Superior temporal gyrus (tissue), 1 donor: ENCODE measurements around the gene TXNL4B.
"Not testable (repeated sequence)": the region's sequence is repeated elsewhere in the genome, so short reads cannot be mapped to it uniquely, and the experiment has no call there.

Source experiments
- DNase-seq: peaks from one replicate; pipeline ENCODE4 v3.0.0-alpha.2; 2016; ENCODE audit errors: extremely low spot score

The TXNL4B gene

DNA sequence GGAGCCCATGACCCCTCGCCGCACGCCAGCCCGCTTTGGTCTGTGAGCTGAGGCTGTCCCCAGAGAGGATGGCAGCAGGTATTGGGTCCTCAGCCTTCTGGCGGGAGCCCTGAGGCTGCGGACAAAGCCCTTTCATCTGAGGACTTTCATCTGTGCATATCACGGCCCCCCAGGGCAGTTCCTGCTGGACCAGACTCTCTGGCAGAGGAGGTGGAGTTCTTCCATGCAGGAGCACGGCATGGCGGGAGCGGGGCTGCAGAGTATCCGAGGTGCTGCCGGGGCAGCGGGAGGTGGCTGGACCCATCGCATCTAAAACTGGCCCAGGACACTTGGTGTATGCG lies 19.0 kb upstream of the TXNL4B start:
- DNase-seq, result no peak

DNA sequence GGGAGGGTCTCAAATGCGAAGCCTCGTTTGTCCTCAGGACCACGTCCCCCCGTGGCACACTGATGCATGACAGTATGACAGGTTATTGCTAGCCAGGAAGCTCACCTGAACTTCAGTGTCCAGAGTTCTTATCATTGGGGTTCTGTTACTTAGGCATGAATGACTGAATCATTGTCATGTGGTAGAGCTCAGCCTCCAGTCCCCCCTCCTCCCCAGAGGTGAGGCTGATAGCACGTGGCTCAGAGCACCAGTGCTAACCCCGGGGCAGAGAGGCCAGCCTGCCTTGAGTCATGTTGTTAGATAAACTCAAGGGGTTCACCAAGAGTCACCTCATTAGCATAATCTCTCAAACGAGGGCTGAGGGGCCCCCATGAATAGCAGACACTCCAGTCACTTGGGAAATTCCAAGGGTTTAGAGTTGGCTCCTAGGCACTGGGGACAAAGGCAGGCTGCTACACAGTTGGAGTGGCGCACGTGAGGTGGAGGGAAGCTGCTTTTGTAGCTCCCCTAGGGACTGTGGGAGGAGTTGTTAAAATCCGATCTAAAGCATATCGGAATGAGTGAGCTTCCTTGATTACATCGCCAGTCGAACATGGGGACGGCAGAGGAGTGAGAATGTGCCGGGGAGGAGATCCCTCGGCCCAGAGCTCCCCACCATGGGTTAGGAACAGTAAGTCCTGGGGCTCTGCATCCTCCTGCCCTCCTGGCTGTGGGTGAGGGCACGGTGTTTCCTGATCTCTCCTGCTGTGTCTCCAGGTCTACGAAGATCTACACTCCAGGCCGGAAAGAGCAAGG lies 18.4 kb upstream of the TXNL4B start:
- DNase-seq, result no peak

DNA sequence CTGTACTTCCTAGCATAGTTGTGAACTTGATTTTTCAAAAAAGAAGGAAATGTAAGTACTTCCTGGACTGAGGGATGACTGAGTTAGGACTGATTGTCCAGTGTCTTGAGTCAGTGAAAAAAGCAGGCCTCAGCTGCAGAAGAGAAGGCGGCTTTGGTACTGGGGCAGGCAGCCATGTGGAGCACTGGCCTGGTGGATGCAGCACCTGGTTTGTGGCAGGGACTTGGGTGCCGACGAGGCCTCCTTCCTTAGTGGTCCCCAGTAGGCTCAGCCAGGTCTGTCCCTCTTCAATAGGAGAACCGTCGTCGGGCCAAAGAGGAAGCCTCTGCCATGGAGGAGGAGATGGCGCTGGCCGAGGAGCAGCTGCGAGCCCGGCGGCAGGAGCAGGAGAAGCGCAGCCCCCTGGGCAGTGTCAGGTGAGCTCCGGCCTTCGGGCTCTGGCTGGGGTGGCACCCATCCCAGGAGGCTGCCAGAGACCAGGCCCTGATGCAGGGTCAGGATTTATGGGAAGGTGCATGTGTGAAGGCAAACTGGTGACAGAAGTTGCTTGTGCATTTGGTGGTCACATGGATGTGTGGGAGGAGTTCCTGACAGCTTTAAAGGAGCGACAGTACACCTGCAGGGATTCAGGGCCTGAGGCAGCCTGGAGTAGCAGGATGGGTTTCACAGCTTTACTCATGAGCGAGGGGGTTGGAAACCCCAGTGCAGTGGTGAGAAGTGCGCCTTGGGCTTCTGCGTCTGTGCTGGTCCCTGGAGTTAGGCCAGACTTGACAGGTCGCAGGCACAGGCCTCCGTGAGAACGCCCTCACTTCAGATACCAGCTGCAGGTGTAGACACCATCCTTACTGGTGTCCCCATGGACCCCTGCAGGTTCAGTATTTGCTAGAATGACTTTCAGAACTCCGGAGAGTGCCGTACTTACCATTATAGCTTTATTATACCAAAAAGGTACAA lies 17.5 kb upstream of the TXNL4B start:
- no peak for DNase-seq

DNA sequence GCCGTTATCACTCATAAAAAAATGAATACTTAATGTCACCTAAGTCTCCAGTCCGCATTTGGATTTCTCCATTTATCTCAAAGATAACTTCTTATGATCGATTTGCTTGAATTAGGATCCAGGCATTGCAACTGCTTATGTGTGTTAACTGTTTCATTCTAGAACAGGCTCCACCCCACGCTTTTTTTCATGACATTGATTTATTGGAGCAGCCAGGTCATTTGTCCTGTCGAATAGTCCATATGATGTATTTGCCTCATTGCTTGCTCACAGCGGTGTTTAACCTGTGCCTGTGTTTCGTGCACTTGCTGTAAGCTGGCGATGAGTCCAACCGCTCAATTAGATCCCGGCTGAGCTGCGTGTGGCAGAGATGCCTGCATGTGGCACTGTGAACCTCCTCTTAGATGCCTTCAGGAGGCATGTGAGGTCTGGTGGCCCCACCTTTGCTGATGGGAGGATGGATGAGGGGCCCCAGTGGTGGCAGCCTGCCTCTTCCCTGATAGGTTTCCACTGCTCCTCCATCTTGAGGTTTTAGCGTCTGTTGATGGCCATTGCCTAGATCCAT lies 16.6 kb upstream of the TXNL4B start:
- no peak for DNase-seq

DNA sequence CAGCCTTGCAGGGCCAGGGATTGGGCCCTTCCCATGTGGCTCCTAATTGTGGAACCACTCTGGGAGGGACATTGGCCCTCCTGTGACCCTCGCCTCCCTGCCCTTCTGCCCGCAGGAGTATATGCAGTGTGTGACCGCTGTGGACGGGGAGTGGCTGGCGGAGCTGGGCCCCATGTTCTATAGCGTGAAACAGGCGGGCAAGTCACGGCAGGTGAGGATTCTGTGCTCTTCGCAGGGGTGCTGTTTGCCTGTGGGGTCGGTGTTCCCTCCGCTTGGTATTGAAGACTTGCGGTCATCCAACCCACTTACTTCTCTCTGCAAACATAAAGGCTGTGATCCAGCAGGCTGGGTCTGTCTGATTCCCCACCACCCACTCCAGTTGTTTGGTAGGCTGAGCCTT lies 15.9 kb upstream of the TXNL4B start:
- no peak for DNase-seq

DNA sequence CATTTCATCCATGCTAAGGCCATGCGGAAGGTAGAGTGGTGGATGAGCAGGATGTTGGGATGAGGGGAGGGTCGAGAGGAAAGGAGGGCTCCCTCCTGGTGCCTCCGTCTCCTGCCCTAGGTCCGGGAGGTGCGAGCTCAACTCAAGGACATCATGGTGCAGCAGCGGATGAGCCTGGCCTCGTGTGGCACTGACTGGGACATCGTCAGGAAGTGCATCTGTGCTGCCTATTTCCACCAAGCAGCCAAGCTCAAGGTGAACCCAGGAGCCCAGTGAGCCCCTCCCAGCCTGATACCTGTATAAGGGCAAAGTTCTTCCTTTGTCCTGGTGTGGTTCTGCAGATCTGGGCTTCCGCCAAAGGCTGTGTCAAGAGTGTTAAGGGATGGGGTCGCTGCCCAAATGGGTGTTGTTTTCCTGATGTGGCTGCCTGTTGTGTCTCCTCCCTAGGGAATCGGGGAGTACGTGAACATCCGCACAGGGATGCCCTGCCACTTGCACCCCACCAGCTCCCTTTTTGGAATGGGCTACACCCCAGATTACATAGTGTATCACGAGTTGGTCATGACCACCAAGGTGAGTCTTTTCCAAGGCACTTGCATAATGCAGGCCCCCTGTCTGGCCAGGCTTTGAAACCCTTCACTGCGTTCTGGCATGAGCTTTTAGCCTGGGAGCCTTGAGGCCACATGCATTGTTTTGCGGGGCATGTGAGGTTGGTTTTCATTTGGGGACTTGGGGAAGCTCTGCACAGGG lies 15.1 kb upstream of the TXNL4B start:
- no peak for DNase-seq

DNA sequence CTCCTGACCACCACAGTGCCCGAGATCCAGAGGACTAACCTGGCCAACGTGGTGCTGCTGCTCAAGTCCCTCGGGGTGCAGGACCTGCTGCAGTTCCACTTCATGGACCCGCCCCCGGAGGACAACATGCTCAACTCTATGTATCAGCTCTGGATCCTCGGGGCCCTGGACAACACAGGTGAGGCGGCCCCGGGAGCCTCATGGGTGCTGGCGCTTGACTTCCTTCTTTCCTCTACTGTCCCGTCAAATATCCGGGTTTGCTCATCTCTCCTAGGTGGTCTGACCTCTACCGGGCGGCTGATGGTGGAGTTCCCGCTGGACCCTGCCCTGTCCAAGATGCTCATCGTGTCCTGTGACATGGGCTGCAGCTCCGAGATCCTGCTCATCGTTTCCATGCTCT lies 14.0 kb upstream of the TXNL4B start:
- DNase-seq, result no peak

DNA sequence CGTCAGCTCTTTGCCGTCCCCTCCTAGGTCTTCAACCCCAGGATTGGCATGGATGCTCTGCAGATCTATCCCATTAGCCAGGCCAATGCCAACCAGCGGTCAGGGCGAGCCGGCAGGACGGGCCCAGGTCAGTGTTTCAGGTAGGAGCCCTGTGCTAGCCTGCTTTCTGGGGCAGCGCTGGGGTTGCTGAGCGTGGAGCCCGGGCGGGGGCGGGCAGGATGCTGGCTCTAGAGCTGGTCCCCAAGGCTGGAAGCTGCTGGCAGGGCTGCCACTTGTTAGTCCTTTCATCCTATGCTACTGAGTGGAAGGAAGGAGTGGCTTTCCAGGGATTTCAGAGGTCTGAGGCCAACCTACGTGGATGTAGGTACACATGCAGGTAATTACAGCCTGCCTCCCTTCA lies 12.6 kb upstream of the TXNL4B start:
- no peak for DNase-seq

DNA sequence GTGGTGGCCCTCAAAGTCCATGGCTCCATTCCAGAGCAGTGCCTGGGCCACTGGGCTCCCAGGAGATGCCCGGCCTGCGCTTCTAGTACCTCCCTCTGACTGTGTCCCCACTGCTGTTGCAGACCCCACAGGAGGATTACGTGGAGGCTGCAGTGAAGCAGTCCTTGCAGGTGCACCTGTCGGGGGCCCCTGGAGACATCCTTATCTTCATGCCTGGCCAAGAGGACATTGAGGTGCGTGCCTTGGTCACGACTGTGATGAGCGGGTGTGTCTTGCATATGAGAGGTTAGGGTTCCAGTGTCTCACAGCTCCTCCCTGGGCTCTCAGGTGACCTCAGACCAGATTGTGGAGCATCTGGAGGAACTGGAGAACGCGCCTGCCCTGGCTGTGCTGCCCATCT lies 11.5 kb upstream of the TXNL4B start:
- DNase-seq, result no peak

DNA sequence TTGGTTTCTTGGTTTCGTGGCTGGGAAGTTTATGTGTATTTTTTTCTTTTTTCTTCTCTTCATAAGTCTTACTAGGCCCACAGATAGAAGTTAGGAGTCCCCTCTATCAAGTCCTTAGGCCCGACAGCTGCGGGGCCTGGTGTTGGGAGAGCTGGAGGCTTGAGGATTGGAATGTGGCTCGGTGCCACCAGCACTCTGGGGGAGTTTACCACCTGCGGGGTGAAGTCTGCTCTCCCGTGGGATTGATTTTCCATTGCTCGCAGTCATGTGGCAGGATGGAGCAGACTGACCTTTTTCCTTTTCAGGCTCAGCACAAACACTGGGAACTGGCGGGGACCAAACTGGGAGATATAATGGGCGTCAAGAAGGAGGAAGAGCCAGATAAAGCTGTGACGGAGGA lies 7.8 kb upstream of the TXNL4B start:
- no peak for DNase-seq

DNA sequence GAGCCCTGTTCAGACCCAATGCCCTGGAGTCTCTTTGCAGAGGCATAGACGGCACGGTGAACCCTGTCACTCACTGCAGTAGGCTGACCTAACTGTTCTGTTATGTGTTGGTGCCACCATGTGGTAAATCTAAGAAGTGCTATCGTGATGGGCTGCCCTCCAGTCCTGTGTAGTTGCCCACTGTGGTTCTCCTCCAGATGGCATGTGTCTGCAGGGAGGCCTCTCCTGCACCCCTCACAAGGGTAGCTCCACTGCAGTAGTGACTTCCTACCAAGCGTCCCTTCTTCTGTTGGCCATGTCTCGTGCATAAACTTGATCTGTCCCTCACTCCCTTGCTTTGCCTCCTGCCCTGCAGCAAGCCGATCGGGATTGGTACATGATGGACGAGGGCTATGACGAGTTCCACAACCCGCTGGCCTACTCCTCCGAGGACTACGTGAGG lies 6.0 kb upstream of the TXNL4B start:
- DNase-seq, result peak; percentile 75

DNA sequence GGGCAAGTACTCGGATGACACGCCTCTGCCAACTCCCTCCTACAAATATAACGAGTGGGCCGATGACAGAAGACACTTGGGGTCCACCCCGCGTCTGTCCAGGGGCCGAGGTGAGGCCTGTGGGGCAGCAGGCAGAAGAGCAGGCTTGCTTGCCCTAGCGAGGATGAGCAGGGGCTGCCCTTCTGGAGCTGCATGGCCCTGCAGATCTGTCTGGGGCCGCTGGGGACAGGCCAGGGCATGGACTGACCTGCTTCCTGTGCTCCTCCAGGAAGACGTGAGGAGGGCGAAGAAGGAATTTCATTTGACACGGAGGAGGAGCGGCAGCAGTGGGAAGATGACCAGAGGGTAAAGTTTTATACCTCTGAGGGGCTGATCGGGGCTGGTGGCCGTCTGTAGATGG lies 5.5 kb upstream of the TXNL4B start:
- no peak for DNase-seq

DNA sequence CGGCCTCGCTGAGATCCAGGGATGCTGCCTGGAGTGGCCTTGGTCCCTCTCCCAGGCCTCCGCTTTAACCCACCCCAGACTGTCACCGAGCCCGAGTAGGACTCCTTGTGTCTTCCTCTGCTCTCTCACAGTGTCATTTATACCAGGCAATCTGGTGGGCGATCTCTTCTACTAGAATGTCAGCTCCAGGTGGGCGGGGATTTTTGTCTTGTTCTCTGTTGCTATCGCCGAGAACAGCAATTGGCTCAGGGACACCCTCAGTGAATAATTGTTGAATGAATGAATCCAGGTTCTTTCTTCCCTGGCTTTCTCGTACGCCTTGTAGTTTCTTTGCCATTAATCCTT lies 818 bp upstream of the TXNL4B start:
- DNase-seq, result no peak

DNA sequence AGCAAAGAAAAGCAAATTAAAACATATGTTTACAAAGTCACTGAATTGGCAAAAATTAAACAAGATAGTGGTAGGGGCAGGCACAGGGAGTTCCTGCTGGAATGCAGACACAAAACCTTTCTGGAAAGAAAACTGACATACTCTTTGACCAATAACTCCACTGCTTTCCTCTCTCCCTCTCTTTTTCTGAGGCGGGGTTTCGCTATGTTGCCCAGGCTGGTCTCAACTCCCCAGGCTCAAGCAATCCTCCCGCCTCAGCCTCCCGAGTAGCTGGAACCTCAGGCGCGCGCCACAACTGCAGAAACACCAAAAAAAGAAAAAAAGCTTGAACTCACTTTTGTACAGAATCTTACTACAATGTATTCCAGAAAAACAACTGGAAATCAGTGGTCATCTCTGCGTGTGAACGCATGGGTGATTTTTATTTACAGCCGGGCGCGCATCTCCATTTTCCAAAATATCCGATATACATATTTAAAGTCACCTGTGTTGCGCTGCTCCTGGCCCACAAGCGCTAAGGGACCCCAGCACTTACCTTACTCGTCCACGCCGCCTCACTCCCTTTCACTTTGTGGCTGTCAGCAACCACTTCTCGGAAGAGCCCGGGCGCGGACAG lies 480 bp downstream of the TXNL4B start:
- DNase-seq, result no peak

DNA sequence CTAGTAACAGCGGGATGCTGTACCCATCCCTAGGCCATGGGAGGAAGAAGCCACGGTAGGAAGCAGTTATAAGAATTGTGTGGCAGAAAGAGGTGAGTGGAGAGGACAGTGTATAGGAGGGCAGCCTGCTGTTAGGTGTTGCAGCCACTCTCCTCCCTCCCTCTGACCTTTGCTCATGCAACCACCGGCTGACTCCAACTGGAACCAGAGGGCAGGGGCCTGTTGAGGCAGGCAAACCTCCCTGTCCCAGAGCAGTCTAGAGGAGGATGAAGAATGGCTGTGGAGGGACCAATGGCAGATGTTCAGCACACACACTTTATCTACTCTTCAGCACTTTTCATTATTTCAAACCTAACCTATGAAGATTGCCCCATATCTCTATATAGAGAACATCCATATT lies 2.2 kb downstream of the TXNL4B start:
- no peak for DNase-seq

DNA sequence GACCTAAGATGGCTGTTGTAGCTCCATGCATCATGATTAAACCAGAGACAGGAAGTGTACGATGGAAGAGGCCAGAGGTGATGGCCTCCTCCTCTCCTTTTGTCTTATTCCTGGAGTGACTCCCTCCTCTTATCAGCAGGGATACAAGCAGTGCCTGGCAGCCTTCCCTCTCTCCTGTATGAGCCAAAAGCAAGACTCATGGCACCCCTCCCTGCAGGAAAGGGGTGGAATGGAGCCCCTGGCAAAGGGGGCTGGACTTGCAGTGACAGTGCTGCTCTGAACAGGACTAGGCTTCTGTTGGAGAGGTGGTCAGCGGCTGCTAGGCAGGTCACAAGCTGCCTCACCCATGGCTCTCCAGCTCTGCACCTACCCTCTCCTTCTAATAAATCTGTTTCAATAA lies 8.4 kb downstream of the TXNL4B start:
- DNase-seq, result no peak

DNA sequence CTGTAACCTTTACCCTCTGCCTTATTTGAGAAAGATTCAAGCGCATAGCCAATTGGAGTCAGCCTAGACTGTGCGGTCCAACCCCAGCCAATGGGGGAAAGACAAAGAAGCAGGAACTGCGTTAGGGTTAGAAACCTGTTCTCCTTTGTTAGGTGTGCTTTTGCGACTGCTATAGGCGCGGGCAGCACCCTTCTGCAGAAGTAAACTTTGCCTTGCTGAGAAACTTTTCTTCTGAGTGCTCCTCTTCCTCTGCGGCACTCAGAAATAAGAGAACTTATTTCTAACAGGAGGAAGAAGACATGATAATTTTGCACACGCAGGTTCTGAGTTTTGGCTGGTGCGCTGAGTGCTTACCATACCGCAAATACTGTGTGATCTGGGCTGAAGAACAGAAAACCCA lies 9.0 kb downstream of the TXNL4B start:
- no peak for DNase-seq

DNA sequence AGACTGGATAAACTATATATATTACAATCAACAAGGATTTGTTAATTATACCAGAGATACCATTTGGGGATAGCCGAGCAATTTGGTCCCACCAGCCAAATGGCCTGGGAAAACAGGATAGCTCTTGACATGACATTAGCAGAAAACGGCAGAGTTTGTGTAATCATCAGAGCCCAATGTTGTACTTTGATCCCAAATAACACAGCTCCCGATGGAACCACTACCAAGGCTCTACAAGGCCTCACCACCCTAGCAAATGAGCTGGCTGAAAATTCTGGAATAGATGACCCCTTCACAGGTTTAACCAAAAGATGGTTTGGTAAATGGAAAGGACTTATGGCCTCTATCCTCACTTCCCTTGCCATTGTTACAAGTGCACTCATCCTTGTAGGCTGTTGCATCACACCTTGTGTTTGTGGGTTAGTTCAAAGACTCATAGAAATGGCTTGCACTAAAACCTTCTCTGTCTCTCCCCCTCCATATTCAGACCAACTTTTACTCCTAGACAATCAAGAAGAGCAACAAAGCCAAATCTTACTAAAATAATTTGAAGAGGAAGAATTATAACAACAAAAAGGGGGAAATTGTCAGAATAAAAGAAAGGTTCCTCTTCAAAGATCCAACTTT lies 9.5 kb downstream of the TXNL4B start:
- DNase-seq, result no peak

DNA sequence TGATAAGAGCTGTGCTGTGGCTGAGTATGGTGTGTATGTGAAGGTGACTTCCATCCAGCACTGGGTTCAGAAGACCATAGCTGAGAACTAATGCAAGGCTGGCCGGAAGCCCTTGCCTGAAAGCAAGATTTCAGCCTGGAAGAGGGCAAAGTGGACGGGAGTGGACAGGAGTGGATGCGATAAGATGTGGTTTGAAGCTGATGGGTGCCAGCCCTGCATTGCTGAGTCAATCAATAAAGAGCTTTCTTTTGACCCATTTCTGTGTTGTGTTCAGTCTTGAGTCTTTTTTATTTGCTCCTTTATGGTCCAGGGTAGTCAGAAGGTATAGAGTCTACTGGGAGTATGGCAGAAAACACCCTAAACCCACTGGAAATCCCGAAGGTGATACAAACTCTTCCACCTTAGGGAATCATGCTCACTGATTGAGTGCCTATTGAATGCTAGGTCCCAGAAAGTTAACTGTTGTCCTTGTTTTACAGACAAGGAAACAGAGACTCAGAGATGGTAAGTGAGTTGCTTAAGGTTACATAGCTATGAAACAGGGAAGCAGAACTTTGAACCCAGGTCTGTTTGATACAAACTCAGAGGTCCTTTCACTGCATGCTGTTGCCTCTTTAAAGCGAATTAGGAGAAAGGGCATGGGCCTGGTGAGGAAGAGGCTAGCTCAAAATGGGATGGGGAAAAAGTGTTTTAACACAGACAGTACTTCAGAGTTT lies 16.3 kb downstream of the TXNL4B start:
- not testable (repeated sequence) for DNase-seq

DNA sequence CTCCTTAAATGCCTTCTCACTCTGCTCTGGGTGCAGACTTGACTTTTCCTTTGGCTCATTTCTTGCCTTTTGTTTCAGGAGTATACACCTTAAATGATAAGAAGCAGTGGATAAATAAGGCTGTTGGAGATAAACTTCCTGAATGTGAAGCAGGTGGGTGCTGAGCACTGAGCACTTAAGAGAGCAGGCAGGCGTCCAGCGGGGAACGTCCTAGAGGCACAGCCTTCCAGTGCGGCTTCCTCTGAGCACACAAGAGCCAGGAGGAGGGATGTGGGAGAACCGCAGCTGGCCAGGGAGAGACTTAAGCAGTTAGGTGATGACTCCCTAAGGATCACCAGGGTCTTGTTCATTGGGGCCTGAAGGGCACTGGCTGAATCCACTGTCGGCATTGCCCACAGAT lies 18.4 kb downstream of the TXNL4B start:
- DNase-seq, result not testable (repeated sequence)
